MV-4-11 (cell line): ENCODE results near the gene LCTL.

Source experiments
- DNase-seq: peaks from one replicate; lab custom pipeline; 2025; lab: John Stamatoyannopoulos, UW

Gene LCTL

DNA sequence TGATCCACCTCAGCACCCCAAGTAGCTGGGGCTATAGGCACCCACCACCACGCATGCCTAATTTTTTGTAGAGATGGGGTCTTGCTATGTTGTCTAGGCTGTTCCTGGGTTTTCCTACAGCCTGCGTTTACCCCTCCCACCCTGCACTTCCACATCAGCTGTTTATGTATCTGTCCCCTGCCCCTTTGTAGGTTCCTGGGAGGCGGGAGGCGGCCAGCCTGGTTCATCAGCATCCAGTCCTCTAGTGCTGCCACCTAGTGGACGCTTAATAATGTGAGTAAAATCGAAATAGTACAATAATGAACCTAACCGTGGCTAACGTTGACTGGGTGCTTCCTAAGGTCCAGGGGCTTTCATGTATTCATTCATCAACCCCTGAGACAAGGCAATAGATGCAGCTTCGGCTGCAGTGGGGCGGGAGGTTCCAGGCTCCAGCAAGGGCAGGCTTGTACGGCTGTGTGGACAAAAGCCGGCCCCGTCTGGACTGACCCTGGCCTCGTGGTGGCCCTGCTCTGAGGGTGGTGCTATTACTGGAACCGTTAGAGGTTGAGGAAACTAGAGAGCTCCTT, 1.2 kb upstream of the LCTL start:
- DNase-seq: peak; percentile 59

DNA sequence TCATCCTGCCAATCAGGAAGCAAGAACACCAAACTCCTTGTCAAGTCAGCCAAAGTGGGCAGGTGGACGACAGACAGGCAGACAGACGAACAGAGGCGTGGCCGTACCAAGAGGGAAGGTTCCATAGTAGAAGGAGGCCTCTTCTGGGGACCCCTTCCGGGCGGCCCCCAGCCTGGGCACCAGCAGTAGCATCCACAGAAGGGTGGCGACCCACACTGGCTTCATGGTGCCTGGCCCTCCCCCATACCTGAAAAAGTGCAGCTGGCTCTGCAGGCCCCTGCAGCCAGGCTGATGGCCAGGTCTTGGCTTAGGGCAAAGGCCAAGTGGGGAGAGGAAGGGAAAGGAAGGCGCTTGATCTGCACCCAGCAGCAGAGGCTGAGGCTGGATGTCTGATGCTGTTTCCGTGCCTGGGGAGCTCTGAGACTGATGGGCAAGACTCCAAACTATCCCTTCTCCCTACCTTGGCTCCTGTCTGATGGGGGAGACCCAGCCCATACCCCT, 607 bp downstream of the LCTL start:
- DNase-seq: no peak

DNA sequence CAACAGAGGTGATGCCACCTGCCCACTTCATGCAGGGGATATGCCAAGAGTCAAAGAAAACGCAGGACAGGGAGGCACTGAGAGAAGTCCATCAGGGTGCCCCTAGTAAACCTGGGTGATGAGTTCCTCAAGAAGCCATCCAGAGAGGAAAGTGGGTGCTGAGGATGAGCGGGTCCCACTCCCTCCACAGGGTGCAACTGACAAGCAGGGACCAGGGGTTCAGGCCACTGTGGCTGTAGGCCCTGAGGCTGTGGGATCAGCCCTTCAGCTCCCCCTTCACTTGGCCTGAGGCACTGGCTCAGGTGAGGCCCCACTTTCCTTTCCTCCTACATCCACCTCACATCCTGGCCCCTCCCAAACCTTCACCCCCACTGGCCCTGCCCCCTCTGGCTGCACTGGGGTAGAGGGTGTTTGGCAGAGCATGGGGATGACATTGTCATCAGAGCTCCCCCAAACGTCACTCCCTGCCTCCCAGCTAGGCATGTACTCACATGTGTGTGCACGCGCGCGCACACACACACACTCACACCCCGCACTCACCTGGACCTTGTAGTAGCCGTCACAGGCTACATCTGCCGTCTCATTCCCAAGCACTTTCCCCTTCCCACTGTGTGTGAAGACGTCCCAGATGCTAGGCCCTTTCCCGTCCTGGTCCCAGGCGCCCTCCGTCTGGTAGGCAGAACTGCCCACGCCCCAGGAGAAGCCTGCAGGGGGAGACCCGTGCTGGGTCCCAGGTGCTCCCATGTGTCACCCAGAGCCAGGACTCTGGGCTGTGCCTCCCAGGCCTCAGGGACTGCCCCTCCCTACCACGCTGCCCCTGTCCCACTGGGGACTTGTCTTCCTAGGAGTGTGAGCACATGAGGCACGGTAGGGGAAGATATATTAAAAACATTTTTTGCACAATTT, 1.4 kb downstream of the LCTL start:
- no peak for DNase-seq

DNA sequence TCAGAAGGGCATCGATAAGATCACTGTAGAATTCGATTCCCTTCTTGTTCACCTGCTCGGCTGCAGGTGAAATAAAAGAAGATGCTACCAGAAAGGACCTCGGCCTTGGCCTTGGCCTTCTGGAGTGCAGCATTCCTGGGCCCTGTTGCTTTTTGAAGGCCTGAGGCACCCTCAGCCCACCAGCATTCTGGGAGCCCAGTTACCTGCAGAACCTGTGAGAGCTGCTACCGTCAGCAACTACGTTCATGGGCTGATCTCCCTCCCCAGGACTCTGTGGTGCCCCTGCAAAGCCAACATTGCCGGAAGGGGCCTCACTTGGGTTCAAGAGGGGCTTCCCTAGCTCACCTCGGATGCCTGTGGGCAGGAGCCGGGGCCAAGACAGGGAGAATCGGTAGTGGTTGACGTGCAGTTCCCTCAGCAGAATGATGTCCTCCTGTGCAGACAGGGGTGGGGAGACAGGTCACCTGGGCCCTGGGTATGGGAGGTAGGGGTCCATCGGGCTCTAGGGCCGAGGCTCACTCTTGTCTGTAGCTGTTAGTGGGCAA, 2.2 kb downstream of the LCTL start:
- no peak for DNase-seq

DNA sequence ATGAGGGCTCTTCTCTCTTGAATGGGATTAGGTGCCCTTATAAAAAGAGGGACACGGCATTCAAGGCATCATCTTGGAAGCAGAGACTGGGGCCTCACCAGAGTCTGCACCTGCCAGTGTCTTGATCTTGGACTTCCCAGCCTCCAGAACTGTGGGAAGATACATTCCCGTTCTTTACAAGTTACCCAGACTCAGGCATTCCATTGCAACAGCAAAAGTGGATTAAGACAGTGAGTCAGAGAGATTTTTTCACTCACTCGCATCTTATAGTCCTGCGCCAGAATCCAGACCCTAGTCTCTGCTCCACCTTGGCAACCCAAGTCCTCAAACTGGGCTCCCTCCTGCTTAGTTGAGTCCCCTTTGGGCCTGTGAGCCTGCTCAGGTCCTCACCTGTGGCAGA, 2.7 kb downstream of the LCTL start:
- no peak for DNase-seq

DNA sequence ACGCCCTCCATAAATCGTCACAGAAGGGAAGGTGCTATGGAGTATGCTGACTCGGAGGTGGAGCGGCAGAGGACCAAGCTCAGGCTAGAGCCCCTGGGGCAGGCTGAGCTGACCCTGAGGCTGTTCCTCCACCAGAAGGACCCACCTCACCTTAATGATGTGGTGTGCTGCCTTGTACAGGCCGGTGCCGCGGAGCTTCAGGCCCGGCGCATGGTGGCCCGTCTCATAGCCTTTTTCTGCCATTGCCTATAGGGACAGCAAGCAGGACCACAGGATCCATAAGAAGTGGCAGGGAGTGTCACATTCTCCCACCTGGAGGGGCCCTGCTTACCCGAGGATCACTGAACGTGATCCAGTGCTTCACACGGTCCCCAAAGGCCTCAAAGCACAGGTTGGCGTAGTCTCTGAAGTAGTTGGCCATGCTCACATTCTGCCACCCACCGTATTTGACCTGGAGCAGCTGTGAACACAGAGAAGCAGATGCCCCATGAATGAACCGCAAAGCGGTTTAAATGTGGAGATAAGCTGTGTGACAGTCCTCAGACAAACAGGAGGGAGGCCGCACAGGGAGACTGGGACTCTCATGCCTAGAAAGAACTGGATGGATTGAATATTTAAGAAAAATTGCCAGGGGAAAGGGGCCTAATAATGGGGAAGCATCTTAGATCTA, 4.8 kb downstream of the LCTL start:
- DNase-seq: no peak

DNA sequence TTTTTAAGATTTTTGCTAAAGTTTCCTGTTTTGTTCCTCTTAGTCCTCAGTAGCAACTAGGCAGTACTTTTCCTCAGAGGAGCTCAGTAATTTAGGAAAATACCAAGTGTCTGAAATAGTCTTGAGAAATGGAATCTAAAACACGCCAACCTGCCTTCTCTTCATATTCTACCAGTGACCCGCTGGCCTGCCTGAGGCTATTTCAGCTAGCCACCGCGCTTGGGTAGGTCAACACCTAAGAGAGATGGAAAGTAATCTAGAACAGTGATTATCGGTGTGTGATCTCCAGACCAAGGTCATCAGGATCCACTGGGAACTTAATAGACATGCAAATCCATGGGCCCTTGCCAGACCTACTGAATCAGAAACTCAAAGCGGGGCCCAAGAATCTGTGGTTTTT, 7.5 kb downstream of the LCTL start:
- DNase-seq: no peak

DNA sequence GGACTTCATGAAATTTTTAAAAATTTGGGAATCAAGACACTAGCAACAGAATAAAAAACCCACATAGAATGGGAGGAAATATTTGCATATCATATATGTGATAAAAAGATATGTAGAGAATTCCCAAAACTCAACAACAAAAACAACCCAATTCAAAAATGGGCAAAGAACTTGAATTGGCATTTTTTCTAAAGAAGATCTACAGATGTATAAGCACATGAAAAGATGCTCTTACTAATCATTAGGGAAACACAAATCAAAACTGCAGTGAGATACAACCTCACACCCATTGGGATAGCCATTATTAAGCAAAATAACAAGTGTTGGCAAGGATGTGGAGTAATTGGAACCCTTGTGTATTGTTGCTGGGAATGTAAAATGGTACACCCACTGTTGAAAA, 10.1 kb downstream of the LCTL start:
- DNase-seq: no peak

DNA sequence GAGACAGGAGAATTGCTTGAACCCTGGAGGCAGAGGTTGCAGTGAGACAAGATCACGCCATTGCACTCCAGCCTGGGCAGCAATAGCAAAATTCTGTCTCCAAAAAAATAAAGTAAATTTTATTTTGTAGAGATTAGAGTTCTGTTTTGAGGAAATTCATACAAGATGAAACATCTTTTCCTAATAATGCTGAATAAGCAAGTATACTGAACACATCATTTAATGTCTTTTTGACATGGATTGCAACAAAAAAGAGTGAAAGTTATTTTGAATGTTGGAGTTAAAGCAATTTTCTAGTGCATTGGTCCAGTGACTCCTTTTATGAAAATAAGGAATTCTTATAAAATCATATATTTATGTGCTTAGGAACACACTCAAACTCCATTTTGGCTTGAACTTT, 20.5 kb downstream of the LCTL start:
- no peak for DNase-seq

DNA sequence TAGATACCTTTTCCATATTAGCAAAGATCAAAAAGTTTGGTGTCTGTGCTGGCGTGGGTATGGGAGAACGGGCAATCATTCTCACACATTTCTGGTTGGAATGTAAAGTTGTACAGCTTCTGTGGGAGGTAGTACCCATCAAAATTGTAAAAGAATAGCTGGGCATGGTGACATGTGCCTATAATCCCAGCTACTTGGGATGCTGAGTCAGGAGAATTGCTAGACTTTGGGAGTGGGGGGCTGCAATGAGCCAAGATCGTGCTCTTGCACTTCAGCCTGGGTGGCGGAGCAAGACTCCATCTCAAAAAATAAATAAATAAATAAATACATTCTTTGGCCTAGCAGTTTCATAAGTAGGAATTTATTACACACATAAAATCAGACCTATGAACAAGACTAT, 22.9 kb downstream of the LCTL start:
- no peak for DNase-seq

DNA sequence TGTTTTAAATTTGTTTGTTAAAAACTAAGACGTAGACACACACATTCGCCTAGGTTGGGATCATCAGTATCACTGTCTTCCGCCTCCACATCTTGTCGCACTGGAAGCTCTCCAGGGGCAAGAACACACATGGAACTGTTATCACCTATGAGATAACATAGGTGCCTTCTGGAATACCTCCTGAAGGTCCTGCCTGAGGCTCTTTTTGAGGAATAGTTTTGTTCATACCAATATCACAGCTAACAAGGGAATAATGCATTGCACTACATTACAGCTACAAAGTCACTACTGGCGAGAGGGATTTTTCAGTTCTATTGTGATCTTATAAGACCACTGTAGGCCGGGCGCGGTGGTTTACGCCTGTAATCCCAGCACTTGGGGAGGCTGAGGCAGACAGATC, 30.7 kb downstream of the LCTL start:
- DNase-seq: no peak

DNA sequence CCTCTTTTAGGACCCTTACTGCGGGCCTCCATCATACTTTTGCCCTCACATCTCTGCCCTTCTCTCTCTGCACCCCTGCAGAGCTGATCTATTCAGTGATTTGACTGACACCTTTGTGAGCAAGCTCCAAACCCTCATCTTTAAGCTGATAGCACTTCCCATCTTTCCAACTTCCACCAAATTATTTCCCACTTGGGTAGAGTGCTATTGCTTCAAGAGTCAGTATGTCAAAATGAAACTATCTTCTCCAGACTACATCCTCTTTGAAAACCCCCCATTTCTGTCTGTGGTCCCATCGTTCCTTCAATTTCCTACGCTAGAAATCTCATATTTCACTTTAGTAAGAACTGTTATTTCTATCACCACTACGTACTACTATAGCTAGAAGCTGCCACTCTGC, 41.0 kb downstream of the LCTL start:
- DNase-seq: peak; percentile 53

DNA sequence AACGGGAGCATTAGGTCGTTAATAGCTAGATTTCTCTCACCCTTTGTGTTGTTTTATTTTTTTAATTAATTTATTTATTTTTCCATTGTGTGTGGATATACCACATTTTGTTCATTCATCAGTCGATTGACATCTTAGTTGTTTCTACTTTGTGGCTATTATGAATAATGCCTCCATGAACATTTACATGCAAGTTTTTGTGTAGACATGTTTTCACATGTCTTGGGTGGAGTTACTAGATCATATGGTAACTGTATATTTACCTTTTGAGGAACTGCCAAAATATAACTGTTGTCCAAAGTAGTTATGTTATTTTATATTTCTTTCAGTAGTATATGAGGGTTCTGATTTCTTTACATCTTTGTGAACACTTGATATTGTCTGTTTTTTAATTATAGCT, 41.9 kb downstream of the LCTL start:
- DNase-seq: no peak

DNA sequence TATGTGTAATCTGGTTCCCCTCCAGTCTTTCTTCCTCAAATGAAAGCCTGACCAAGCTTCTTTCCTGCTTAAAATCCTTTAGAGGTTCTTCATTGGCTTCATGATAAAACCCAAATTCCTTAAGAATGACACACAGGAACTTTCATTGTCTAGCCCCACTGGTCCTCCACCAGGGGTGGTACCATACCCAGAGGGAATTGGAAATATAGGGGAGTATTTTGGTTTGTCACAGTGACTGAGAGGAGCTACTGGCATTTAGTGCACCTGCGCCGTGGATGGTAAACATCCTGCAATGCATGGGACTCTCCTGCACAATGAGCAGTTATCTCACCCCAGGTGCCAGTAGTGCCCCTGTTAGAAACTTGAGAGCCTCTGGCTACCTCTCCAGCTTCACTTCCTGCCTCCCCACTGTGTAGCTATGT, 49.9 kb downstream of the LCTL start:
- DNase-seq: no peak

DNA sequence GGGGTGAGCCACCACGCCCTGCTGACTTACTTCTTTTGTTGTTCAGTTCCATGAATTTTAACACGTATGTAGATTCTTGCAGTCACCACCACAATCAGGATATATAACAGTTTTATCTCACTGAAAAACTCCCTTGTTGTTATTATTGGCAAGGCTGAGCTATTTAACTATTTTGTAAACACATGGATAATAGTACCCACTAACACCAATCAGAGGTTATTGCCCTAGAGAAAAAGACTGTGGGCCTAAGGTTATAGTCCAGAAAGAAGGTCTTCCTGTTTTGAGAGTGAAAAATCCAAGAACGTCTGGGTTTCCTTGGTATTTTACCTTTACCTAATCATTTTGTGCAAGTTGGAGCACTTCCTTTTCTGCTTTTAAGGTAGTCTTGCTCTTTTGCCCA, 51.2 kb downstream of the LCTL start:
- DNase-seq: no peak

DNA sequence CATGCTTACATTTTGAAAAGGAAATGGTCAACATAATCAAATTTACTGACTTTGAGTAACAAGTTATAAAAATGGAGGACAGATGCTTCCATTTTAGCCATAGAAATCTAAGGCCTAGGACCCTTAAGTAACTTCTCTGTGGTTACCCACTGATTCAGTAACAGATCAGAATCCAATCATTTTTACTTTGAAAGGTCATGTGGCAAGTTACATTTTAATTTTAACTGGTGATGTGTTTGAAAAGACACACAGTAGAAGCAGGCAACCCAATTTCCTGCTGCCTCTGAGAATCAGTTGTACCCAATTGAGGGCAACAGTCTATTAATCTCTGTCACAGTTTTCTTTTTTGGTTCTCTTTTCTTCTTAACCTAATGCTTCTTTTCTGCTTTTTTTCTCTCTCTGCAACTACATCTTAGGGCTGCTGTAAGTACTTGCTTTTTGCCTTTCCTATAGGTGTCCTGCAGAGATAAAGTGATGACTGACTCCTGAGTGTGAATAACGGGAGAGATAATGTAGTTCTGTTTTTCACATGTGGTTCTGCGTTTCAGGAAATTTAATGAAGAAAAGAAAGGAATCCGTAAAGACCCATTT, 57.4 kb downstream of the LCTL start:
- DNase-seq: peak; percentile 23

DNA sequence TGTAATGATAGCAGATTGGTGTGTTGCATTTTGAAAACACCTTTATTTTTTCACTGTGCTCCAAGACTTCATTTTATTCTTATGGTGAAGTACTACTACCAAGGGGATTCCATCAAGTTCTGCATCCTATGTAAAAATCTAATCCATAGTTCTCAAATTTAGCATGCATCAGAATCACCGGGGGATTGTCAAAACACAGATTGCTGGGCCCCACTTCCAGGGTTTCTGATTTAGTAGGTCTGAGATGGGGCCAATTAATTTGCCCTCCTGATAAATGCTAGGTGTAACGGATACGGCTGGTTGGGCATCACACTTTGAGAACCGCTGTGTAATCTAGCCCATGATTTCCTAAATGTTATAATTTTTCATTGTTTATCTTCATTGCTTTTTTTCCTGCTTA, 60.0 kb downstream of the LCTL start:
- no peak for DNase-seq

DNA sequence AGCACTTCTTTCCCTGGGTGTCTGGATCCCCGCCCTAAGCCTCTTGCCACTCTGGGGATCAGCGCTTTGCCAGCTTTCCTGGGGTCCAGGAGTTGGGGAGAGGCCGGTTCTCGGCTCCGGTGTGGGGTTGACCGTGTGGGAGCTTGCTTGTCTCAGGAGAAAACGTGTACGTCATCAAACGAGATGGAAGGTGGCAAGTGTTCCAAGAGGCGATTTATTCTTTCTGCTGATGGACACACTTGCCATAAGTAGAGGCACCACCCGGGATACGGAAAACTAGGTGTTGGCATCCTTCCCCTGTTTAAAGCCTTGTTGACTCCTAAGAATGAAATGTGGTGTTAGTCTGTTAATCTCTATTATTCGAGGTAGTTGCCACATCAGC, 60.4 kb downstream of the LCTL start:
- no peak for DNase-seq

DNA sequence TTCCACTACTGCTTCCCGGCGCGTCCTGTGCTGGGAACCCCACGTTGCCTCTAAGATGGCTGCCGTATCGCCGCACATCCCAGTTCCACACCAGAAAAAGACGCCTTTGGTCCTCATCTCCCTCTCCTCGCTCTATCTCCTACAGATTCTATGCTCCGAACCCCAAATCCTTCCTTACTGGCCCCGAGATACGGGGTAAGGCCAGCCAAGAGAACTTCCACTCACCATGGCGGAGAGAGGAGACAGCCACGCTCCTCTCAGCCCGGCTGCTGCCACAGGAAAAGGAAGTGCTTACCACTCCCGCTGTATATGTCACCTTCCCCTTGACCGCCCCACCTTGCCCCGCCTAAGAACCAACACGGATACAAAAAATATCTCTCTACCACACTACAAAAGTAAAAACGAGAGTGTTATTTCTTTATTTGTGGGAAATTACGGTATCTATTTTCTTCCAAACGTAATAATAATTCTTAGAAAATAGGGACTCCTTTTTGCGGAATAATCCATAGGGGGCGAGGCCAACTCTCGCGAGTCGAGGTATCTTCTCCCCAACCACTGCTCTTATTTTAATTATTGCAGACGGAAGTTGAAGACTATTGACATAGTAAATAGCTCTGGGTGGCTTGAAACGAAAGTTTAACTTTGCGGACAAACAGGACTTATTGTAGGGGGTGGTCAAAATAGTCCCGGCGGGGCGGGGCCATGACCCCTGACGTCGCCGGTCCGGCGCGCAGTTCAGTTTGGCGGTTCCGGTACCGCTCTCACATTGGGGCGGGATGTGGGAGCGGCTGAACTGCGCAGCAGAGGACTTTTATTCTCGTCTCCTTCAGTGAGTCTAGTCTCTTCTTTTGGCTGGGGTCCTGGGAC, 61.0 kb downstream of the LCTL start, which contains the start of the genes RPL4 and ZWILCH:
Gene RPL4 (minus strand): TSS at position 293 of the 867 bp plus-strand sequence. CDS start 65 bp downstream, at position 228.
Gene ZWILCH (plus strand): TSS at position 764 of the 867 bp plus-strand sequence. CDS start 13 bp downstream, at position 777.
- DNase-seq: peak; percentile 90

DNA sequence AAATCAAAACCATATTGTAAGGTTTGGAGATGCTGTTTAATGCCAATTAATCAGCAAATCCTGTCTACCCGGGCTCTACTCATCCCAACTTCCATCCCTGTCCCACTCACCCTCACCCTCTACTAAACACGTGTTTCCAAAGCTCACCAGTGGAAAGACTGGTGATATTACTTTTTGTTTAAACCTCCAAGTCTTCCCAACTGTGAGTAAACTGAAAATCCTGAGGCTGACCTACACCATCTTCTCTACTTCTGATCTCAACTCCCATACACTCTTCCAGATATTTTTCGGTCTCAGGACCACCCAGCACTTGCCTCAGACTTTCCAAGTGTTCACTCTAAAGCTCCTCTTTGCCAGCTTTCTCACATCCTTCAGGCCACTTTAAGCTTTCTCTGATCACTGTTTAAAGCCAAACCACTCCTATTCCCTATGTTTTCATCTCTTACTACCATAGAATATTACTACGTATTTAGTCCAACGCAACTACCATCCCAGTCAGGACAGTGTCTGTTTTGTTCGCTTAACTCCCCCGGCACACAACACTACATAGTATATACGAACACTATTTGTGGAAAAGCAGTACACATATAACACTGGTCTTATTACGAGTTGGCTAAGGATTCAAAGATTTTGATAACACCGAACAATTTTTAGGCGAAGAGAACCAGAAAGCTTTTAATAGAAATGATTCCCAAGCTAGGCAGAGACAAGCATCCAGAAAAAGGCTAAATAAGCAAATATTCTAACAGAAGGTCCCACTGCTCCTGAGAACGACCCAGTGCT, 61.8 kb downstream of the LCTL start:
- DNase-seq: no peak
